GM12892 (cell line): ENCODE results near the gene DAB1.

ENCODE experiments used
- POLR2A ChIP-seq: IDR thresholded peaks from 2 replicates; pipeline ENCODE4 v1.6.1; 2011; ENCODE audit warnings: low read depth, low read length, control low read depth
- TAF1 ChIP-seq: IDR thresholded peaks from 2 replicates; pipeline ENCODE4 v1.6.1; 2011; ENCODE audit warnings: low read depth, mild to moderate bottlenecking, control low read depth, low read length, borderline replicate concordance

DNA sequence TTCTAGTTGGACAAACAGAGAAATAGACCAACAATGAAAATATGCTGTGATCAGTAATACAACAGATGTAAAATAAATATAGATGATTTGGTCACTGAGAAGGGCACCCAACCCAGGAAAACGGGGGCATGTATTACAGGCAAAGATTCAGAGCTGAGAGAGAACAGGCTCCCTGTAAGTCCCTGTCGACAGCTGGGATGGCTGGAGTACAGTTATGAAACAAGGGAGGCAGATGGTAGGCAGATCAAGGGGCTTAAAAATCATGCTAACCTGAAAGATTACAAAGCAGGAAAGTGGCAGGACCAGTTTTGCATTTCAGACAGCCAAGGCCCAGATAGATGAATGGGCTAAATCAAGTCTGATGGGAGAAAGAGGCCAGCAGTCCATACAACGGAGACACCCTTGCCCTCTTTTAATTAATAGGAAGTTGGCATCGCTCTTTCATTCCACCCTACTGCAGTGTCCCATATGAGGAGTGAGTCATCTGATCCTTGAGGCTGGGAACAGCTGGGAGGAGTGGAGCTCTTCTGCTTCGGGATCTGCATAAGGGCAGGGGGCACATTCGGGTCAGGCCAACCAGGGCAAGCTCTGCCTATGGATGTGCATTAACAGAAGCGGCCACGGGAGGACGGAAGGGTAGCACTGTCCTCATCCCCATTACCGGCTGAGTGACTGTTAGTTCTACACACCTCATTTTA is 171.1 kb downstream of the DAB1 start:
- no peak for TF ChIP-seq POLR2A
- TF ChIP-seq TAF1, result no peak
